Measurements from ENCODE around the gene TCF15. TPM values are rescaled to one million over a fixed set of nuclear protein-coding genes. Genes with fewer than 3 reads are reported as not detected.

Gene TCF15
- total and polyA plus RNA-seq, 2 of the 13 experiments (the other 11 are each of a cell fraction or from before 2014, with no cell fraction given): not detected

- peak; percentile 29; the same call in 1 of the 2 replicates for TF ChIP-seq HMG20A (CRISPR knock-in tag; IDR thresholded peaks at IDR 0.05; ENCODE audit: borderline replicate concordance)
- TF ChIP-seq RXRA (CRISPR knock-in tag; IDR thresholded peaks at IDR 0.05): peak; percentile 88; the same call in 1 of the 2 replicates
- TF ChIP-seq, protein P1, sequence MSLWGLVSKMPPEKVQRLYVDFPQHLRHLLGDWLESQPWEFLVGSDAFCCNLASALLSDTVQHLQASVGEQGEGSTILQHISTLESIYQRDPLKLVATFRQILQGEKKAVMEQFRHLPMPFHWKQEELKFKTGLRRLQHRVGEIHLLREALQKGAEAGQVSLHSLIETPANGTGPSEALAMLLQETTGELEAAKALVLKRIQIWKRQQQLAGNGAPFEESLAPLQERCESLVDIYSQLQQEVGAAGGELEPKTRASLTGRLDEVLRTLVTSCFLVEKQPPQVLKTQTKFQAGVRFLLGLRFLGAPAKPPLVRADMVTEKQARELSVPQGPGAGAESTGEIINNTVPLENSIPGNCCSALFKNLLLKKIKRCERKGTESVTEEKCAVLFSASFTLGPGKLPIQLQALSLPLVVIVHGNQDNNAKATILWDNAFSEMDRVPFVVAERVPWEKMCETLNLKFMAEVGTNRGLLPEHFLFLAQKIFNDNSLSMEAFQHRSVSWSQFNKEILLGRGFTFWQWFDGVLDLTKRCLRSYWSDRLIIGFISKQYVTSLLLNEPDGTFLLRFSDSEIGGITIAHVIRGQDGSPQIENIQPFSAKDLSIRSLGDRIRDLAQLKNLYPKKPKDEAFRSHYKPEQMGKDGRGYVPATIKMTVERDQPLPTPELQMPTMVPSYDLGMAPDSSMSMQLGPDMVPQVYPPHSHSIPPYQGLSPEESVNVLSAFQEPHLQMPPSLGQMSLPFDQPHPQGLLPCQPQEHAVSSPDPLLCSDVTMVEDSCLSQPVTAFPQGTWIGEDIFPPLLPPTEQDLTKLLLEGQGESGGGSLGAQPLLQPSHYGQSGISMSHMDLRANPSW (CRISPR knock-in tag; IDR thresholded peaks at IDR 0.05; ENCODE audit: borderline replicate concordance): 0 out of 2 replicates have a peak, but pooled peaks have one; percentile 7
- peak; percentile 95 to 97 for TF ChIP-seq NR2F1 (CRISPR knock-in tag; IDR thresholded peaks at IDR 0.05)
These were observed 36.2 kb upstream of the TCF15 start (continued) for GRCh38 chr20:646107-646867.

- intact Hi-C loops (cut with micrococcal nuclease; ENCODE audit: unreplicated experiment): loop anchor here (1.0 to 5.0 kb wide), 4 partner anchors 83 to 283 kb away; partner anchors contain the start of gene CSNK2A1
- BruUV-seq (replicated peaks): no TSS peak
- Histone ChIP-seq H2AFZ (ENCODE audit: low read length) (no peak overlapping the region), H3K9ac (ENCODE audit: insufficient read depth, low read depth, low read length) (peak overlapping the region; percentile 67), H3K36me3 (replicated peaks in 1 of 2; ENCODE audit: control insufficient read depth in 1 of 2, insufficient read depth in 2 of 2, low read length in 2 of 2) (peaks cover 11 to 30% of the 10 kb centered on the region in 2 experiments), H3K79me2 (ENCODE audit: insufficient read depth, low read length) (no peaks in the 10 kb centered on the region), H3K27ac (ENCODE audit: extremely low read length, insufficient read depth, low read length) (peak overlapping the region; percentile 86), H3K9me3 (ENCODE audit: low read length) (no peaks in the 10 kb centered on the region), H3K4me2 (ENCODE audit: low read depth, low read length) (peak overlapping the region; percentile 99), H3K4me1 (ENCODE audit: insufficient read depth, low read length) (peaks cover 49% of the 10 kb centered on the region), H3K4me3 (replicated peaks in 1 of 3; ENCODE audit: insufficient read depth in 1 of 3, low read depth in 2 of 3, low read length in 3 of 3) (peak overlapping the region; percentile 15 to 71 (median 58)), H3K27me3 (ENCODE audit: control insufficient read depth in 1 of 2, insufficient read depth in 2 of 2, low read length in 2 of 2) (no peaks in the 10 kb centered on the region), H4K20me1 (ENCODE audit: insufficient read depth, low read length) (peaks cover 7% of the 10 kb centered on the region)
- CTCF ChIA-PET (ENCODE audit: low intra/inter-chr PET ratio, low total read pairs): interaction anchor here (2.2 to 3.0 kb wide), 2 partner anchors 22 to 84 kb away, joined by 12 to 36 read pairs; no protein-coding TSS in a partner anchor
- peak; percentile 78 for ATAC-seq
- POLR2A ChIA-PET: interaction anchor here (0.7 to 2.6 kb wide), 16 partner anchors 15 to 1826 kb away, joined by 3 to 19 read pairs (median 4); partner anchors contain the start of genes CSNK2A1, NRSN2, RBCK1 and SCRT2
- WGBS (ENCODE audit: low lambda C conversion rate): 6% methylated on average over 20 of the region's 20 CpGs
- in situ Hi-C loops (cut with HindIII; ENCODE audit: extremely low pct_ligation_motif_present, low pct_unique_long_range_greater_than_20kb): loop anchor here (5.0 to 10.0 kb wide), 2 partner anchors 83 to 291 kb away; no protein-coding TSS in a partner anchor
- peak; percentile 91 for FAIRE-seq
- peak; percentile 90 for DNase-seq (ENCODE audit: low spot score)
- no peak for TF ChIP-seq ZC3H4 (CRISPR knock-in tag; IDR thresholded peaks at IDR 0.05; ENCODE audit: borderline replicate concordance)
- TF ChIP-seq POLR2A (IDR thresholded peaks at IDR 0.05; ENCODE audit: insufficient read depth in 1 of 2, low read depth in 2 of 2, low read length in 2 of 2): peak; percentile 43 to 53; a peak in 2 of 4 replicates
- peak; percentile 85; the same call in 1 of the 2 replicates for TF ChIP-seq ZNF776 (CRISPR knock-in tag; IDR thresholded peaks at IDR 0.05)
- TF ChIP-seq, protein P2, sequence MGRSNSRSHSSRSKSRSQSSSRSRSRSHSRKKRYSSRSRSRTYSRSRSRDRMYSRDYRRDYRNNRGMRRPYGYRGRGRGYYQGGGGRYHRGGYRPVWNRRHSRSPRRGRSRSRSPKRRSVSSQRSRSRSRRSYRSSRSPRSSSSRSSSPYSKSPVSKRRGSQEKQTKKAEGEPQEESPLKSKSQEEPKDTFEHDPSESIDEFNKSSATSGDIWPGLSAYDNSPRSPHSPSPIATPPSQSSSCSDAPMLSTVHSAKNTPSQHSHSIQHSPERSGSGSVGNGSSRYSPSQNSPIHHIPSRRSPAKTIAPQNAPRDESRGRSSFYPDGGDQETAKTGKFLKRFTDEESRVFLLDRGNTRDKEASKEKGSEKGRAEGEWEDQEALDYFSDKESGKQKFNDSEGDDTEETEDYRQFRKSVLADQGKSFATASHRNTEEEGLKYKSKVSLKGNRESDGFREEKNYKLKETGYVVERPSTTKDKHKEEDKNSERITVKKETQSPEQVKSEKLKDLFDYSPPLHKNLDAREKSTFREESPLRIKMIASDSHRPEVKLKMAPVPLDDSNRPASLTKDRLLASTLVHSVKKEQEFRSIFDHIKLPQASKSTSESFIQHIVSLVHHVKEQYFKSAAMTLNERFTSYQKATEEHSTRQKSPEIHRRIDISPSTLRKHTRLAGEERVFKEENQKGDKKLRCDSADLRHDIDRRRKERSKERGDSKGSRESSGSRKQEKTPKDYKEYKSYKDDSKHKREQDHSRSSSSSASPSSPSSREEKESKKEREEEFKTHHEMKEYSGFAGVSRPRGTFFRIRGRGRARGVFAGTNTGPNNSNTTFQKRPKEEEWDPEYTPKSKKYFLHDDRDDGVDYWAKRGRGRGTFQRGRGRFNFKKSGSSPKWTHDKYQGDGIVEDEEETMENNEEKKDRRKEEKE (IDR thresholded peaks at IDR 0.05): no peak
- peak; percentile 74 for TF ChIP-seq ZNF280B (CRISPR knock-in tag; IDR thresholded peaks at IDR 0.05; ENCODE audit: borderline replicate concordance)
- no peak for TF ChIP-seq FOXO4 (CRISPR knock-in tag; conservative IDR thresholded peaks at IDR 0.05)
These were observed 35.4 kb upstream of the TCF15 start for GRCh38 chr20:645318-646106.

Measured in HepG2 (cell line).